Activated naive CD4-positive, alpha-beta T cell treated with anti-CD3 and anti-CD28 coated beads for 36 hours (primary cell): ENCODE data around the gene CADM1. TPM values are rescaled to one million over a fixed set of nuclear protein-coding genes. Genes with fewer than 3 reads are reported as not detected.

Source experiments
- CTCF ChIA-PET: fragments of 350-600 bp; sonication (Branson Sonifier 250); formaldehyde crosslinking; loops from one replicate; lab custom pipeline; 2021; ENCODE audit warnings: antibody characterized with exemption; lab: Charles Lee
- DNase-seq: peaks from one replicate; pipeline ENCODE4 v3.0.0-alpha.2; 2020
- H3K27ac Mint-ChIP-seq: one replicate; pipeline ENCODE4 v1.8.0; 2021; ENCODE audit warnings: mild to moderate bottlenecking, mixed read lengths
- H3K27me3 Mint-ChIP-seq: one replicate; pipeline ENCODE4 v1.8.0; 2021; ENCODE audit warnings: low read depth, mixed read lengths
- H3K36me3 Mint-ChIP-seq: one replicate; pipeline ENCODE4 v1.8.0; 2021; ENCODE audit warnings: low read depth, mixed read lengths
- H3K4me1 Mint-ChIP-seq: one replicate; pipeline ENCODE4 v1.8.0; 2021; ENCODE audit warnings: low read depth, mixed read lengths
- H3K4me3 Mint-ChIP-seq: one replicate; pipeline ENCODE4 v1.8.0; 2021; ENCODE audit warnings: mild to moderate bottlenecking, moderate library complexity, mixed read lengths
- H3K9me3 Mint-ChIP-seq: one replicate; pipeline ENCODE4 v1.8.0; 2021; ENCODE audit warnings: mixed read lengths
- intact Hi-C: fragments of 100-400 bp; cut with micrococcal nuclease; formaldehyde crosslinking; loops from one replicate; pipeline ENCODE4 v1.15.1; 2023
- total RNA-seq, 2 experiments: library from RNA; stranded (reverse); gene quantifications; one replicate each; pipeline ENCODE4 v1.2.3, GENCODE V29; 2021

CADM1 gene
- total RNA-seq, 2 experiments from 2014 or later, result 0.24 TPM; not detected in 1

- no peak overlapping the region for H3K4me3 Mint-ChIP-seq
- no peaks in the 10 kb centered on the region for H3K4me1 Mint-ChIP-seq
- H3K27me3 Mint-ChIP-seq, result peaks cover 3% of the 10 kb centered on the region
- CTCF ChIA-PET, result interaction anchor here (1.1 kb wide), 1 partner anchor 18 kb away, joined by 3 read pairs; no protein-coding TSS in a partner anchor
- DNase-seq, result no peak
- H3K27ac Mint-ChIP-seq, result no peak overlapping the region
- no peaks in the 10 kb centered on the region for H3K9me3 Mint-ChIP-seq
- no peaks in the 10 kb centered on the region for H3K36me3 Mint-ChIP-seq
- intact Hi-C loops, result no loop called here
Measured at GRCh38 chr11:115168686-115169085, 335.5 kb downstream of the CADM1 start.

GRCh38 chr11:115168229-115168671, 336.0 kb downstream of the CADM1 start:
- no peak overlapping the region for H3K27ac Mint-ChIP-seq
- no peaks in the 10 kb centered on the region for H3K9me3 Mint-ChIP-seq
- H3K36me3 Mint-ChIP-seq, result no peaks in the 10 kb centered on the region
- H3K27me3 Mint-ChIP-seq, result peaks cover 3% of the 10 kb centered on the region
- no peak for DNase-seq
- CTCF ChIA-PET, result no interaction called here
- H3K4me1 Mint-ChIP-seq, result no peaks in the 10 kb centered on the region
- intact Hi-C loops, result no loop called here
- no peak overlapping the region for H3K4me3 Mint-ChIP-seq

- CTCF ChIA-PET, result no interaction called here
- H3K36me3 Mint-ChIP-seq, result no peaks in the 10 kb centered on the region
Measured at GRCh38 chr11:115167456-115167855, 336.8 kb downstream of the CADM1 start.

GRCh38 chr11:115166820-115167219, 337.4 kb downstream of the CADM1 start:
- H3K27me3 Mint-ChIP-seq, result peaks cover 3% of the 10 kb centered on the region

More at GRCh38 chr11:115167456-115167855, 336.8 kb downstream of the CADM1 start:
- intact Hi-C loops, result no loop called here
- Mint-ChIP-seq H3K4me1 (no peaks in the 10 kb centered on the region), H3K27ac (no peak overlapping the region), H3K4me3 (no peak overlapping the region), H3K27me3 (peaks cover 3% of the 10 kb centered on the region), H3K9me3 (no peaks in the 10 kb centered on the region)
- DNase-seq, result no peak

GRCh38 chr11:115164774-115165173, 339.4 kb downstream of the CADM1 start:
- Mint-ChIP-seq H3K27me3 (peaks cover 10% of the 10 kb centered on the region), H3K36me3 (no peaks in the 10 kb centered on the region), H3K4me3 (no peak overlapping the region), H3K4me1 (no peaks in the 10 kb centered on the region), H3K27ac (no peak overlapping the region), H3K9me3 (no peaks in the 10 kb centered on the region)
- intact Hi-C loops, result no loop called here
- CTCF ChIA-PET, result interaction anchor here (1.2 kb wide), 1 partner anchor 14 kb away, joined by 3 read pairs; no protein-coding TSS in a partner anchor
- no peak for DNase-seq

More at GRCh38 chr11:115166820-115167219, 337.4 kb downstream of the CADM1 start:
- intact Hi-C loops, result no loop called here
- H3K9me3 Mint-ChIP-seq, result no peaks in the 10 kb centered on the region
- H3K27ac Mint-ChIP-seq, result no peak overlapping the region
- CTCF ChIA-PET, result no interaction called here
- H3K36me3 Mint-ChIP-seq, result no peaks in the 10 kb centered on the region
- no peaks in the 10 kb centered on the region for H3K4me1 Mint-ChIP-seq
- H3K4me3 Mint-ChIP-seq, result no peak overlapping the region
- DNase-seq, result no peak

- CTCF ChIA-PET, result no interaction called here
- Mint-ChIP-seq H3K27ac (no peak overlapping the region), H3K4me1 (no peaks in the 10 kb centered on the region), H3K27me3 (peaks cover 10% of the 10 kb centered on the region), H3K9me3 (no peaks in the 10 kb centered on the region), H3K36me3 (no peaks in the 10 kb centered on the region), H3K4me3 (no peak overlapping the region)
- DNase-seq, result no peak
- intact Hi-C loops, result no loop called here
Measured at GRCh38 chr11:115162919-115163318, 341.3 kb downstream of the CADM1 start.

GRCh38 chr11:115161876-115162275, 342.3 kb downstream of the CADM1 start:
- Mint-ChIP-seq H3K4me3 (no peak overlapping the region), H3K9me3 (no peaks in the 10 kb centered on the region), H3K36me3 (no peaks in the 10 kb centered on the region), H3K27me3 (peaks cover 10% of the 10 kb centered on the region), H3K4me1 (no peaks in the 10 kb centered on the region), H3K27ac (no peak overlapping the region)
- no peak for DNase-seq
- CTCF ChIA-PET, result no interaction called here
- intact Hi-C loops, result no loop called here

GRCh38 chr11:115159207-115159606, 345.0 kb downstream of the CADM1 start:
- H3K9me3 Mint-ChIP-seq, result no peaks in the 10 kb centered on the region
- intact Hi-C loops, result no loop called here
- no peak overlapping the region for H3K4me3 Mint-ChIP-seq
- CTCF ChIA-PET, result no interaction called here
- H3K27ac Mint-ChIP-seq, result no peak overlapping the region
- DNase-seq, result no peak
- H3K4me1 Mint-ChIP-seq, result no peaks in the 10 kb centered on the region
- H3K36me3 Mint-ChIP-seq, result no peaks in the 10 kb centered on the region
- H3K27me3 Mint-ChIP-seq, result peaks cover 6% of the 10 kb centered on the region

GRCh38 chr11:115158053-115158452, 346.2 kb downstream of the CADM1 start:
- no peak for DNase-seq
- Mint-ChIP-seq H3K4me1 (peaks cover under 1% of the 10 kb centered on the region), H3K27ac (no peak overlapping the region), H3K27me3 (peaks cover 6% of the 10 kb centered on the region), H3K4me3 (no peak overlapping the region), H3K36me3 (no peaks in the 10 kb centered on the region), H3K9me3 (no peaks in the 10 kb centered on the region)
- CTCF ChIA-PET, result no interaction called here
- intact Hi-C loops, result no loop called here

- CTCF ChIA-PET, result no interaction called here
- H3K4me1 Mint-ChIP-seq, result peaks cover 3% of the 10 kb centered on the region
- no peak overlapping the region for H3K4me3 Mint-ChIP-seq
- no peaks in the 10 kb centered on the region for H3K9me3 Mint-ChIP-seq
- DNase-seq, result no peak
- H3K27ac Mint-ChIP-seq, result no peak overlapping the region
- H3K27me3 Mint-ChIP-seq, result peaks cover 6% of the 10 kb centered on the region
- H3K36me3 Mint-ChIP-seq, result no peaks in the 10 kb centered on the region
- intact Hi-C loops, result no loop called here
Measured at GRCh38 chr11:115157247-115157646, 347.0 kb downstream of the CADM1 start.

- H3K4me3 Mint-ChIP-seq, result no peak overlapping the region
- H3K9me3 Mint-ChIP-seq, result peaks cover 2% of the 10 kb centered on the region
- peaks cover 3% of the 10 kb centered on the region for H3K4me1 Mint-ChIP-seq
- no peak for DNase-seq
- H3K27ac Mint-ChIP-seq, result no peak overlapping the region
- no peaks in the 10 kb centered on the region for H3K36me3 Mint-ChIP-seq
- intact Hi-C loops, result no loop called here
- peaks cover 6% of the 10 kb centered on the region for H3K27me3 Mint-ChIP-seq
- CTCF ChIA-PET, result no interaction called here
Measured at GRCh38 chr11:115155978-115156377, 348.2 kb downstream of the CADM1 start.

- CTCF ChIA-PET, result no interaction called here
Measured at GRCh38 chr11:115155320-115155719, 348.9 kb downstream of the CADM1 start.

GRCh38 chr11:115154355-115154736, 349.9 kb downstream of the CADM1 start:
- H3K27ac Mint-ChIP-seq, result no peak overlapping the region
- H3K36me3 Mint-ChIP-seq, result no peaks in the 10 kb centered on the region
- CTCF ChIA-PET, result no interaction called here
- H3K27me3 Mint-ChIP-seq, result no peaks in the 10 kb centered on the region
- H3K4me1 Mint-ChIP-seq, result peaks cover 3% of the 10 kb centered on the region
- no peak for DNase-seq
- peaks cover 2% of the 10 kb centered on the region for H3K9me3 Mint-ChIP-seq
- no peak overlapping the region for H3K4me3 Mint-ChIP-seq
- intact Hi-C loops, result no loop called here

More at GRCh38 chr11:115155320-115155719, 348.9 kb downstream of the CADM1 start:
- Mint-ChIP-seq H3K4me3 (no peak overlapping the region), H3K27ac (no peak overlapping the region), H3K27me3 (peaks cover 3% of the 10 kb centered on the region), H3K4me1 (peaks cover 3% of the 10 kb centered on the region), H3K36me3 (no peaks in the 10 kb centered on the region), H3K9me3 (peaks cover 2% of the 10 kb centered on the region)
- DNase-seq, result no peak
- intact Hi-C loops, result no loop called here
